Ectodermal cell (in vitro differentiated cells): Measurements from ENCODE around the gene GAB2.

Experiments used
- H3K27ac ChIP-seq: 2 replicates; pipeline ENCODE4 v1.7.0; 2013; ENCODE audit warnings: mild to moderate bottlenecking, low read depth, low read length; ENCODE audit not compliant: insufficient read depth, poor library complexity, severe bottlenecking
- H3K27me3 ChIP-seq: 2 replicates; pipeline ENCODE4 v1.7.0; 2013; ENCODE audit warnings: mild to moderate bottlenecking, low read length; ENCODE audit not compliant: insufficient read depth, control insufficient read depth, poor library complexity, severe bottlenecking
- H3K36me3 ChIP-seq: one replicate; pipeline ENCODE4 v1.7.0; 2013; ENCODE audit warnings: low read length; ENCODE audit not compliant: control insufficient read depth, insufficient read depth
- H3K4me1 ChIP-seq: one replicate; pipeline ENCODE4 v1.7.0; 2013; ENCODE audit warnings: low read length; ENCODE audit not compliant: control insufficient read depth, insufficient read depth
- H3K4me3 ChIP-seq: 2 replicates; pipeline ENCODE4 v1.7.0; 2013; ENCODE audit warnings: low read depth, low read length, control low read depth; ENCODE audit not compliant: insufficient read depth
- H3K9me3 ChIP-seq: 2 replicates; pipeline ENCODE4 v1.7.0; 2013; ENCODE audit warnings: mild to moderate bottlenecking, low read length, moderate library complexity; ENCODE audit not compliant: control insufficient read depth
- WGBS, 2 experiments: methylation state at CpG; one replicate each; pipeline ENCODE4 v1.1.7; 2013; ENCODE audit warnings: missing lambda C conversion rate in 2 of 2; 5-methylcytosine and 5-hydroxymethylcytosine counted together

The GAB2 gene

DNA sequence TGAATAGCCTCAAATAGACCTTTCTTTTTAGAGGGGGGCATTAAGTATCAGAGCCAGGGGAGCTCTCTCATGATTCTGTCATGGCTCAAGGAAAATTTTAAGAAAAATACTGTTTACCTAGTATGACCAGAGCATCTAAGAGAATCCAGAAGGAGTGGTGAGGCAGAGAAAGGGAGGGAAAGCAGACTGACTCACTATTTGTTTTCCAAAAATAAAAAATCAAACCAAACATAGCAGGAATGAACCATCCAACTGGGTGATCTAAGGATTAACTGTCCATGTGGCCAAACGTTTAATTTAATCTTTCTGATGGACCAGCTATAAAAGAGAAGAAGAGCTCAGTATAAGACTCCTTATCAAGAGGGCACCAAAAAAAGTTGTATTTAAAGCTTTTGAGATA lies 70.8 kb downstream of the GAB2 start:
- H3K4me1 ChIP-seq, result peaks cover 25% of the 10 kb centered on the region
- no peaks in the 10 kb centered on the region for H3K36me3 ChIP-seq
- H3K9me3 ChIP-seq, result no peaks in the 10 kb centered on the region
- no peak overlapping the region for H3K27ac ChIP-seq
- no peak overlapping the region for H3K4me3 ChIP-seq
- no peaks in the 10 kb centered on the region for H3K27me3 ChIP-seq
- WGBS, 2 experiments, result 87 to 94% methylated on average over 1 of the region's 1 CpG

- no peak overlapping the region for H3K27ac ChIP-seq
- H3K4me1 ChIP-seq, result peaks cover 13% of the 10 kb centered on the region
- H3K4me3 ChIP-seq, result no peak overlapping the region
- no peaks in the 10 kb centered on the region for H3K27me3 ChIP-seq
- WGBS, 2 experiments, result 92 to 96% methylated on average over 3 of the region's 3 CpGs
- H3K36me3 ChIP-seq, result no peaks in the 10 kb centered on the region
- no peaks in the 10 kb centered on the region for H3K9me3 ChIP-seq
Measured at GRCh38 chr11:78345450-78345849, 72.2 kb downstream of the GAB2 start.

DNA sequence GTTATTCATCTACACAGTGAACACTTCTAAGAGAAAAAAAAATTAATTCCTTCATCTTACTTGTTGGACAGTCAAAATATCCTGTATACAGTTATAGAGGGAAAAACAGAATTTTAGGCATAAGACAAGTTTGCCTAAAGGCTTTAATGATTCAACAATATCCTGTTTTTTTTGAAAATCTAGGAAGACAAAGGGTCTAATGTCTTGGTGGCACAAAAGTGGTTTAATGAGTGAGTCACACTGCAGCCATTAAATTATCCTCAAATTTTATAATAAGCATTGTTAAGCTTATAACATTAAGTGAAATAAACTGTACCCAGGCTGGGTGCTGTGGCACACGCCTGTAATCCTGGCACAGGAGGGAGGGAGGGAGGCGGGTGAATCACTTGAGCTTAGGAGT lies 72.9 kb downstream of the GAB2 start:
- WGBS, 2 experiments, result 92 to 96% methylated on average over 2 of the region's 2 CpGs
- Histone ChIP-seq H3K9me3 (no peaks in the 10 kb centered on the region), H3K4me1 (peaks cover 6% of the 10 kb centered on the region), H3K27me3 (no peaks in the 10 kb centered on the region), H3K4me3 (no peak overlapping the region), H3K36me3 (no peaks in the 10 kb centered on the region), H3K27ac (no peak overlapping the region)

GRCh38 chr11:78344094-78344493 lies 73.5 kb downstream of the GAB2 start:
- H3K4me3 ChIP-seq, result no peak overlapping the region
- H3K9me3 ChIP-seq, result no peaks in the 10 kb centered on the region
- WGBS, 2 experiments, result 100% methylated on average over 1 of the region's 1 CpG; no CpG with 5 or more reads in 1 of the 2 experiments
- H3K4me1 ChIP-seq, result no peaks in the 10 kb centered on the region
- no peaks in the 10 kb centered on the region for H3K36me3 ChIP-seq
- H3K27ac ChIP-seq, result no peak overlapping the region
- no peaks in the 10 kb centered on the region for H3K27me3 ChIP-seq

DNA sequence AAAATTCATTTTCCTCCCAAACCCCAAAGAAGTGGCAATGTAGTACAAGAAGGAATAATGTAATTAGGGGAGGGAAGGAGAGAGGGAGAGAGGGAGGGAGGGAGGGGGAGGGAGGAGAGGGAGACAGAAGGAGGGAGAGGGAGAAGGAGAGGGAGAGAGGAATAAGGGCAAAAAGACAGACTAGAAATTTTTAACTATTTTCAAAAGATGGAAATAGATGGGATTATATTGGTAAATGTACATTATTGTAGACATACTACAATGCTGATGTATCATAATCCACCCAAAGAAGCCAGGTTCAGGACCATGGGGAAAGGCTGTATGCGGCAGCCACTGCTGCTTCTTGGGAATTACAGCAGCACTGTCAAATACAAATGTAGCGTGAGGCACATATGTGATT lies 74.3 kb downstream of the GAB2 start:
- H3K27ac ChIP-seq, result no peak overlapping the region
- H3K27me3 ChIP-seq, result no peaks in the 10 kb centered on the region
- WGBS, 2 experiments, result 92 to 97% methylated on average over 2 of the region's 2 CpGs
- H3K36me3 ChIP-seq, result no peaks in the 10 kb centered on the region
- no peaks in the 10 kb centered on the region for H3K9me3 ChIP-seq
- H3K4me1 ChIP-seq, result no peaks in the 10 kb centered on the region
- no peak overlapping the region for H3K4me3 ChIP-seq

GRCh38 chr11:78341841-78342240 lies 75.8 kb downstream of the GAB2 start:
- H3K27me3 ChIP-seq, result no peaks in the 10 kb centered on the region
- H3K4me3 ChIP-seq, result no peak overlapping the region
- no peaks in the 10 kb centered on the region for H3K36me3 ChIP-seq
- H3K4me1 ChIP-seq, result no peaks in the 10 kb centered on the region
- no peaks in the 10 kb centered on the region for H3K9me3 ChIP-seq
- H3K27ac ChIP-seq, result no peak overlapping the region
- 91 to 93% methylated on average over 2 of the region's 2 CpGs for WGBS, 2 experiments

DNA sequence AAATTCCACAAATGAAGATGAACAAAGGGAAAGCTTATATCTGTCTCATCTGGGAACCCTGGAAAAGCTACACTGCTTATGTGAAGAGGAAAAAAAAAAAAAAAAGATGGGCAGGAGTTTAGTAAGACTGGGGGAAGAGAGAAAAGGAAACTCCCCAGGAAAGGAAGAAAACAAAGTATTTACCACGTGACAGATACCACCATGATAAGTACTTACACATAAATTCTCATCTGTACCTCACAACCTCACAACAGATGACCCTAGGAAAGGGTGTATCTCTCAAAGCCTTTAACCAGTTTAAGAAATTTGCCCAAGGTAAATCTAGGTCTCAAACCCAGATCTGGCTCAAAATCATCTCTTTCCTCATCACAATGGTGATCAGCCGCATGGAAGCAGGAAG lies 77.1 kb downstream of the GAB2 start:
- Histone ChIP-seq H3K36me3 (no peaks in the 10 kb centered on the region), H3K9me3 (no peaks in the 10 kb centered on the region), H3K27ac (no peak overlapping the region), H3K4me1 (no peaks in the 10 kb centered on the region), H3K4me3 (no peak overlapping the region), H3K27me3 (no peaks in the 10 kb centered on the region)
- 84 to 92% methylated on average over 2 of the region's 2 CpGs for WGBS, 2 experiments

- Histone ChIP-seq H3K27ac (no peak overlapping the region), H3K9me3 (no peaks in the 10 kb centered on the region), H3K4me3 (no peak overlapping the region), H3K27me3 (no peaks in the 10 kb centered on the region), H3K4me1 (no peaks in the 10 kb centered on the region), H3K36me3 (no peaks in the 10 kb centered on the region)
- WGBS, 2 experiments, result 90 to 91% methylated on average over 3 of the region's 3 CpGs
Measured at GRCh38 chr11:78339945-78340344, 77.7 kb downstream of the GAB2 start.

GRCh38 chr11:78339483-78339882 lies 78.1 kb downstream of the GAB2 start:
- 94 to 97% methylated on average over 1 of the region's 1 CpG for WGBS, 2 experiments
- Histone ChIP-seq H3K27me3 (no peaks in the 10 kb centered on the region), H3K36me3 (no peaks in the 10 kb centered on the region), H3K9me3 (no peaks in the 10 kb centered on the region), H3K27ac (no peak overlapping the region), H3K4me3 (no peak overlapping the region), H3K4me1 (no peaks in the 10 kb centered on the region)

DNA sequence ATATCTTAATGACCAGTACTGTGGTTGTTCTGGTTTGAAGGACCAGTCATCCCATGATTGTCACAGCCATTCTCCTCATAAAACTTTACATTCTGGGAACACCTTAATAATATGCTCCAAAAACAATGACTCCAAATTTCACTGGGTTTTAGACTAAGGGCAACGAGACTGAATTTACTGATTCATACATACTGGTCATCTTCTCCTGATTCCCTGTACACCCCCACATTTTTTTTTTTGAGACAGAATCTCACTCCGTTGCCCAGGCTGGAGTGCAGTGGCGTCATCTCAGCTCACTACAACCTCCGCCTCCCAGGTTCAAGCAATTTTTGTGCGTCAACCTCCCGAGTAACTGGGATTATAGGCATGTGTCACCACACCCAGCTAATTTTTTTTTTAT lies 78.9 kb downstream of the GAB2 start:
- Histone ChIP-seq H3K27ac (no peak overlapping the region), H3K4me1 (no peaks in the 10 kb centered on the region), H3K9me3 (no peaks in the 10 kb centered on the region), H3K36me3 (no peaks in the 10 kb centered on the region), H3K4me3 (no peak overlapping the region), H3K27me3 (no peaks in the 10 kb centered on the region)
- WGBS, 2 experiments, result 96 to 97% methylated on average over 6 of the region's 6 CpGs

DNA sequence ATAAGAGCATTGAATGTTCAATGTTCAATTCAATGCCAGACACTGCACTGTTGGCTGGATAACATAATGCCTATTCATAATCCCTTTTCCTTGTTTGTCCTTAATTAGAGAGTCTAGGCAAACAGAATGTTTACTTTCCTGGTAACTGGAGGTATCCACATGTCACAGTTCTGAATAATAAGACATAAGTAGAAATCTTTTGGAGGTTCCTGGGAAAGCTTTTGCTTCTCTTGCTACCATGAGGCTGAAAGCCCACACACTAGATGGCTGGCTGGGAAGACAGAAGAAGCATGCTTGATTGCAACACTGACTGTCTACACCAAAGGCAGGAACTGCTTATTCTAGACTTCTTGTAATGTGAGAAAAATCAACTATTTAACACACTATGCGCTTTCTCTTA lies 79.5 kb downstream of the GAB2 start:
- 100% methylated on average over 1 of the region's 1 CpG; no CpG with 5 or more reads in 1 of the 2 experiments for WGBS, 2 experiments
- H3K27ac ChIP-seq, result no peak overlapping the region
- no peak overlapping the region for H3K4me3 ChIP-seq

More for the DNA sequence above, 79.5 kb downstream of the GAB2 start:
- Histone ChIP-seq H3K9me3 (no peaks in the 10 kb centered on the region), H3K36me3 (no peaks in the 10 kb centered on the region), H3K4me1 (no peaks in the 10 kb centered on the region), H3K27me3 (no peaks in the 10 kb centered on the region)
